GM04503 (cell line): ENCODE results near the gene LRRC34.

Source experiments
- DNase-seq: peaks from one replicate; pipeline ENCODE4 v3.0.0-alpha.2; 2012; ENCODE audit warnings: low read depth

The LRRC34 gene

DNA sequence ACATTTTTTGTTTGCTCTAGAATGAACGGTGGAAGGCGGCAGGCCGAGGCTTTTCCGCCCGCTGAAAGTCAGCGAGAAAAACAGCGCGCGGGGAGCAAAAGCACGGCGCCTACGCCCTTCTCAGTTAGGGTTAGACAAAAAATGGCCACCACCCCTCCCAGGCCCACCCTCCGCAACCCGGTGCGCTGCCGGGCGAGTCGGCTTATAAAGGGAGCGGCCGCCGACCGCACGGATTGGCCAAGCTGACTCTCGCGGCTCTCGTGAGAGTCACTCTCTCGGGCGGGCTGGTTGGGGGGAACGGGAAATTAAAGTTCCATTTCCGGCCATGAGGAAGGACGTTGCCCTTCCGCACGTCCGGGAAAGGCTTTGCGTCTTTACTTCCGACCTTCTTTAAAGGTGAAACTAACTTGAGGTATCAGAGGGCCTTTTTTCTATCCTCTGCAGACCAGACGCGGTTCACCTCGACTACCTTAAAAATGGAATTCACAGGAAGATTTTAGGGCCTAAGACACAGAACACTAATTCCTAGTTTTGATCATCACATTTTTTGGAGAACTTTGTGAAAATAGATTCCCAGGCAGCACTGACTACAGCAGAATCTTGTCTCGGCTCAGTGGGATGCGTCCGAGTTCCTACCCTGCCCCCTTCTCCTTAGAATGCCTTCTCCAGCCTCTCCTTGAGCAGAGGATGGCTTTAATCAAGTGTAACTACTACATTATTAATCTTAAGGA, 47.7 kb downstream of the LRRC34 start, which contains the start of gene TERC:
TERC (minus strand) TSS at position 179 of the 731 bp plus-strand sequence.
- DNase-seq, result peak; percentile 56

DNA sequence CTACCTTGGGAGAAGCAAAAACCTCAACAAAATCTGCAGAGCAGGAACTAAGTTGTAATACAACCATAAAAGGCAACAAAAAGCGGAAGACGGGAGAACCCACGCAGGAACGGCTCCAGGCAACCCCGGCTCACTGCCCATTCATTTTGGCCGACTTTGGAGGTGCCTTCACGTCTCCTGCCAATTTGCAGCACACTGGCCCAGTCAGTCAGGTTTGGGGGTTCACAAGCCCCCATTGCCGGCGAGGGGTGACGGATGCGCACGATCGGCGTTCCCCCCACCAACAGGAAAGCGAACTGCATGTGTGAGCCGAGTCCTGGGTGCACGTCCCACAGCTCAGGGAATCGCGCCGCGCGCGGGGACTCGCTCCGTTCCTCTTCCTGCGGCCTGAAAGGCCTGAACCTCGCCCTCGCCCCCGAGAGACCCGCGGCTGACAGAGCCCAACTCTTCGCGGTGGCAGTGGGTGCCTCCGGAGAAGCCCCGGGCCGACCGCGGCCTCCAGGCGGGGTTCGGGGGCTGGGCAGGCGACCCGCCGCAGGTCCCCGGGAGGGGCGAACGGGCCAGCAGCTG, 48.3 kb downstream of the LRRC34 start:
- DNase-seq, result no peak

GRCh38 chr3:169760479-169760878, 52.2 kb downstream of the LRRC34 start:
- DNase-seq, result no peak

DNA sequence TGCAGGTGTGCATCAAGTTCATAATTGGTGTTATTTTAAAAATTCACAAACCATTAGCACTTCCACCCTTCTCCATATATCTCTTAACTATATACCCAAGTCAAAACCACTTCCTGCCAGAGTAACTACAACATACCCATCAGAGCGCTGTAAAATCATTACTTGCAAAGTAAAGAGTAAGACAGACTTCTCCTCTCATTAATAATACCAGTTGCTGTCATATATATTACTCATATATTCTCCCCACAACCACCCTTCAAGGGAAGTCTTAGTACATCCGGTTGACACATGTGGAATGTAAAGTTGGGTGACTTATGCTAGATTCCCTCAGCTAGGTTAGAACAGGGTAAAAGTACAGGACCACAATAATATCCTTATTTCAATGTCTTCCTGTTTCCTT, 53.4 kb downstream of the LRRC34 start:
- DNase-seq, result no peak

- no peak for DNase-seq
Observed at GRCh38 chr3:169758359-169758994, 54.2 kb downstream of the LRRC34 start.

GRCh38 chr3:169755488-169755887, 57.2 kb downstream of the LRRC34 start:
- no peak for DNase-seq

GRCh38 chr3:169754711-169755110, 58.0 kb downstream of the LRRC34 start:
- DNase-seq, result no peak

DNA sequence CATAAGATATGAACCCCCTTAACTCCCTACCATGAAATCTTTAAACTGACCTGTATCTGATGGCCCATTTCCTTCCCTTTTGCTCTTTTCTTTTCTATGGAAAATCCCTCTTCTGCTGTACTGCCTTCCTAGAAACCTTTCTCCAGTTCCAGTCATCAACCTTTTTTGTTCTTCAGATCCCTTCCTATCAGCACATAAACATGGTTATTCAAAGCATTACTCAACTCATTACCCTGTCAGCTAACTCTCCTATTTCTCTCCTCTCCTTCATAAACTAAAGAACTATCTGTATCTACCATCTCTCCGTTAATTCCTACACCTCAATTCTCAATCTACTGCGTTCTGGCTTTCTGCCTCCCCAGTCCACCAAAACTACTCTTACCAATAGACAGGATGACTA, 60.8 kb downstream of the LRRC34 start:
- DNase-seq, result no peak

DNA sequence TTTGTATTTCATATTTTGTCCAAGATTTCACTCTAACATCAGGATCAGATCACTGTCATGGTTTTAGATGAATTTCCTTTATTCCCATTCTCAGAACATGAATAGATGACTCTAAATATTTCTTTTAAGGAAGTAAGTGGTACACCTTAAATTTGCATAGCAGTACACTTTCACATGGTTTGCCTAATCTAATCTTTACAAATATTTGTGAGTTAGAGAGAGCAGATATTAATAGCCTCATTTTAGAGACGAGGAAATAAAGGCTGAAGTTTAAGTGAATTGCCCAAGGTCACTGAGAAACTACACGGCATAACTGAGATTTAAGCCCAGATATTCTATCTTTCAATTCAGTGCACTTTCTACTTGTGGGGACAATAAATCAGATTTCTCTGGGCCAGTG, 62.0 kb downstream of the LRRC34 start:
- DNase-seq, result no peak

GRCh38 chr3:169748670-169749069, 64.0 kb downstream of the LRRC34 start:
- DNase-seq, result no peak

DNA sequence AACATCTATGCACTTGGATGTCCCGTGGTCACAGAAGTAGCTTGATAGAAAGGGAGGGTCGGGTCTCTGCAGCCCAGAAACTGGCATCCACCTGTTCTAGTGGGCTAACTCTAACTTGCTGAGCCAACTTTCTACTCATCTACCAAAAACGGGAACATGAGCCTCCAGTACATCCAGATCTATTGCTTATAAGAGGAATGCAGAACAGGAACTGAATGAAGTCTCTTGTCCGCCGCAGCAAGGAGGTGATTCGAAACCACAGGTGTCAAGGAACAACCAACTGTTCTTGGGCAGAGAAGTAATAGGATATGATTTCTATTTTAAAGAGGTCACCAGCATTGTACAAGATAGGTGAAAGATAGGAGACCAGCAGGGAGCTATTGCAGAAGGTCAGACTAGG, 65.8 kb downstream of the LRRC34 start:
- DNase-seq, result no peak

GRCh38 chr3:169744366-169745054, 68.2 kb downstream of the LRRC34 start:
- DNase-seq, result no peak
